OCI-LY3 (cell line): ENCODE measurements around the gene KLLN.
"Not testable (repeated sequence)": the region's sequence is repeated elsewhere in the genome, so short reads cannot be mapped to it uniquely, and the experiment has no call there.

Source experiments
- H2AFZ ChIP-seq: fragments of 200-600, 300-600 bp; shearing (Covaris generic); 2 replicates; pipeline ENCODE4 v1.6.0; 2014; ENCODE audit warnings: antibody characterized with exemption, low read depth, low read length
- H3K27ac ChIP-seq: fragments of 200-600, 300-600 bp; sonication (generic); 2 replicates; pipeline ENCODE4 v1.5.1; 2014; ENCODE audit warnings: mild to moderate bottlenecking, low read length, moderate library complexity, mixed read lengths
- H3K27me3 ChIP-seq: fragments of 200-600, 300-600 bp; sonication (generic); 2 replicates; pipeline ENCODE4 v1.6.1; 2014; ENCODE audit warnings: low read depth, low read length, mixed read lengths
- H3K36me3 ChIP-seq: fragments of 200-600, 300-600 bp; sonication (generic); replicated peaks from 2 replicates; pipeline ENCODE3; 2014; ENCODE audit warnings: low read depth, low read length, mixed read lengths
- H3K4me1 ChIP-seq: fragments of 300-600, 200-600 bp; sonication (generic); 2 replicates; pipeline ENCODE4 v1.6.1; 2014; ENCODE audit warnings: low read length, mixed read lengths
- H3K4me2 ChIP-seq: fragments of 200-600, 300-600 bp; sonication (generic); 2 replicates; pipeline ENCODE4 v1.6.1; 2014; ENCODE audit warnings: low read length, mixed read lengths
- H3K4me3 ChIP-seq: fragments of 300-600, 200-600 bp; sonication (generic); 2 replicates; pipeline ENCODE4 v1.5.1; 2014; ENCODE audit warnings: antibody characterized with exemption, mild to moderate bottlenecking, low read length, moderate library complexity
- H3K79me2 ChIP-seq: fragments of 300-600, 200-600 bp; shearing (Covaris generic); 2 replicates; pipeline ENCODE4 v1.6.1; 2014; ENCODE audit warnings: mild to moderate bottlenecking, low read length, mixed read lengths
- H3K9ac ChIP-seq: fragments of 300-600, 200-600 bp; shearing (Covaris generic); 2 replicates; pipeline ENCODE4 v1.6.0; 2014; ENCODE audit warnings: mild to moderate bottlenecking, low read length, moderate library complexity
- H3K9me3 ChIP-seq: fragments of 200-600, 300-600 bp; shearing (Covaris generic); 2 replicates; pipeline ENCODE4 v1.6.1; 2014; ENCODE audit warnings: low read length, mixed read lengths; ENCODE audit not compliant: insufficient read depth
- H4K20me1 ChIP-seq: fragments of 200-600, 300-600 bp; sonication (generic); 2 replicates; pipeline ENCODE4 v1.6.1; 2016; ENCODE audit warnings: low read length, mixed read lengths; ENCODE audit not compliant: insufficient read depth
- EZH2phosphoT487 ChIP-seq: fragments of 200-600 bp; shearing (Covaris generic); IDR thresholded peaks from 2 replicates; pipeline ENCODE4 v1.6.1; 2018; ENCODE audit warnings: antibody characterized with exemption, mixed run types, low read depth
- TF ChIP-seq, protein P1 (sequence below): fragments of 200-600, 300-600 bp; sonication (generic); IDR thresholded peaks from 2 replicates; pipeline ENCODE4 v1.5.1; 2014; ENCODE audit warnings: antibody characterized with exemption, low read length, low read depth

KLLN gene

DNA sequence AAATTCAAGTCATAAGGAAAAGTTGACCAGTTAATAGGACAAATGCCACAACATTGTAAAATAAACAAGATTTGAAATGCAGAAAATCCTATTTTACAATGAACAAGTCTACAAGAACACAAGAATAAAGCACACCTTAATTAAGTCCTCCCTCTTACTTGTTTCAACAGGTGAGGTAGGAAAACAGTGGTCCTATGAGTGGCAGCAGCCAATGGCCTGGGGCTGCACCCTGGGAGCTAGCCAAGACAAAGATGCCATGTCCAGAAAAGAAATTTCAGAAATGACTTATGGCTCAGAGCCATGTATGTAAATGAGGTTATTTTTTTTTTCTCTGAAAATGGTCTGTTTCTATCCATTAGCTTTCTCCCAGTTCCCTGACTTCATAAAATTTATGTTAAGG, 14.3 kb downstream of the KLLN start:
- Histone ChIP-seq H3K9ac (no peak overlapping the region), H3K4me3 (no peak overlapping the region), H2AFZ (no peak overlapping the region), H3K4me1 (peaks cover 11% of the 10 kb centered on the region), H3K36me3 (no peaks in the 10 kb centered on the region), H3K27ac (no peak overlapping the region), H3K27me3 (no peaks in the 10 kb centered on the region), H3K79me2 (no peaks in the 10 kb centered on the region), H3K4me2 (no peak overlapping the region), H4K20me1 (no peaks in the 10 kb centered on the region), H3K9me3 (no peaks in the 10 kb centered on the region)
- TF ChIP-seq EZH2phosphoT487, result no peak
- TF ChIP-seq, protein P1, sequence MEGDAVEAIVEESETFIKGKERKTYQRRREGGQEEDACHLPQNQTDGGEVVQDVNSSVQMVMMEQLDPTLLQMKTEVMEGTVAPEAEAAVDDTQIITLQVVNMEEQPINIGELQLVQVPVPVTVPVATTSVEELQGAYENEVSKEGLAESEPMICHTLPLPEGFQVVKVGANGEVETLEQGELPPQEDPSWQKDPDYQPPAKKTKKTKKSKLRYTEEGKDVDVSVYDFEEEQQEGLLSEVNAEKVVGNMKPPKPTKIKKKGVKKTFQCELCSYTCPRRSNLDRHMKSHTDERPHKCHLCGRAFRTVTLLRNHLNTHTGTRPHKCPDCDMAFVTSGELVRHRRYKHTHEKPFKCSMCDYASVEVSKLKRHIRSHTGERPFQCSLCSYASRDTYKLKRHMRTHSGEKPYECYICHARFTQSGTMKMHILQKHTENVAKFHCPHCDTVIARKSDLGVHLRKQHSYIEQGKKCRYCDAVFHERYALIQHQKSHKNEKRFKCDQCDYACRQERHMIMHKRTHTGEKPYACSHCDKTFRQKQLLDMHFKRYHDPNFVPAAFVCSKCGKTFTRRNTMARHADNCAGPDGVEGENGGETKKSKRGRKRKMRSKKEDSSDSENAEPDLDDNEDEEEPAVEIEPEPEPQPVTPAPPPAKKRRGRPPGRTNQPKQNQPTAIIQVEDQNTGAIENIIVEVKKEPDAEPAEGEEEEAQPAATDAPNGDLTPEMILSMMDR, result no peak

DNA sequence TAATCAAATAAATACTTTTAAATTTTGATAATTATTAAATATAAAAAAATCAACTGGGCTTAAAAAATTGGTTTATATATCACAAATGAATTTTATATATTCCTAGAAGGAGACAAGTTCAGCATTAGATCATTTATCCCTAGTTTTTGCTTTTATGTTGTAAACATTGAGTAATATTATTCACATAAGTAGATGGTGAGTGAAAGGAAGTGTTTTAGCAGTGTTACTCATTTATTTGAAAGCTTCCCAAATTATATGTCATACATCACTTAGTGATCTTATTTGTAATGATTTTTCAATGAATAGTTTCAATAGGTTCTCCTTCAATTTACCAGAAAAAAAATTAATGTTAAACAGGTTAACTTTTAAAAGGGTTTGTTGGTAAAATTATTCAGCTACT, 15.8 kb downstream of the KLLN start:
- no peak overlapping the region for H2AFZ ChIP-seq
- no peak overlapping the region for H3K4me3 ChIP-seq
- no peaks in the 10 kb centered on the region for H3K79me2 ChIP-seq
- H4K20me1 ChIP-seq, result no peaks in the 10 kb centered on the region
- H3K36me3 ChIP-seq, result no peaks in the 10 kb centered on the region
- H3K4me1 ChIP-seq, result peaks cover 11% of the 10 kb centered on the region
- no peak for TF ChIP-seq EZH2phosphoT487
- TF ChIP-seq, protein P1, result no peak
- H3K9ac ChIP-seq, result no peak overlapping the region
- H3K9me3 ChIP-seq, result no peaks in the 10 kb centered on the region
- no peak overlapping the region for H3K27ac ChIP-seq
- H3K4me2 ChIP-seq, result no peak overlapping the region
- H3K27me3 ChIP-seq, result no peaks in the 10 kb centered on the region

DNA sequence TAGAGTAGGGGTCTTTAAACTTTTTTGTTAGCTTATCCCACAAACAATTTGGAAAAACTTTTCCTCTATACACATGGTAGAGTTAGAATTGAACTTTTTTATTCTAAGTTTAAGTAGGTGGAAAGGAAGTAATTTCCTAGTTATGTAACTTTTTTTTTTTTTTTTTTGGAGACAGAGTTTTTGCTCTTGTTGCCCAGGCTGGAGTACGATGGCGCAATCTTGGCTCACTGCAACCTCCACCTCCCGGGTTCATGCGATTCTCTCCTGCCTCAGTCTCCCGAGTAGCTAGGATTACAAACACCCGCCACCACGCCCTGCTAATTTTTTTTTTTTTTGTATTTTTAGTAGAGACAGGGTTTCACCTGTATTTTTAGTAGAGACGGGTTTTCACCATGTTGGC, 16.6 kb downstream of the KLLN start:
- H3K27ac ChIP-seq, H3K27me3 ChIP-seq, H3K79me2 ChIP-seq, H3K9ac ChIP-seq, H3K36me3 ChIP-seq, H4K20me1 ChIP-seq, H3K9me3 ChIP-seq, H2AFZ ChIP-seq, H3K4me2 ChIP-seq, H3K4me3 ChIP-seq: not testable (repeated sequence)
- peaks cover 11% of the 10 kb centered on the region for H3K4me1 ChIP-seq

DNA sequence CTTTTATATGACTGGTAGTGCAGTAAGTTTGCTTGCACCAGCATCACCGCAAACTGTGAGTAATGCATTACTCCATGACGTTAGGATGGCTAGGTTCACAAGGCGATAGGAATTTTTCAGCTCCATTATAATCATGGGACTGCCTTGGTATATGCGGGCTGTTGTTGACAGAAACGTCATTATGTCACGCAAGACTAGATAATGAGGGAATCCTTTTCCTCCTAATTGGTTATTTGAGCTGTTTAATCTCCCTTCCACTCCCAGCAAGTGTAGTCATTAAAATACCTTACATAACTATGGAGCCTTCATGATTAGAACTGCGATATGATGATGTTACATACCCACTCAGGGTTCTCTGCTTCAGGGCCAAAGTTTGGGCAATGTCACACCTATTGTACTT, 17.3 kb downstream of the KLLN start:
- Histone ChIP-seq H3K27ac (no peak overlapping the region), H3K4me2 (no peak overlapping the region), H3K4me3 (no peak overlapping the region), H3K27me3 (no peaks in the 10 kb centered on the region), H2AFZ (no peak overlapping the region), H4K20me1 (no peaks in the 10 kb centered on the region), H3K36me3 (no peaks in the 10 kb centered on the region), H3K4me1 (peaks cover 8% of the 10 kb centered on the region), H3K79me2 (no peaks in the 10 kb centered on the region), H3K9ac (no peak overlapping the region), H3K9me3 (no peaks in the 10 kb centered on the region)
- TF ChIP-seq, protein P1, result no peak
- TF ChIP-seq EZH2phosphoT487, result no peak

DNA sequence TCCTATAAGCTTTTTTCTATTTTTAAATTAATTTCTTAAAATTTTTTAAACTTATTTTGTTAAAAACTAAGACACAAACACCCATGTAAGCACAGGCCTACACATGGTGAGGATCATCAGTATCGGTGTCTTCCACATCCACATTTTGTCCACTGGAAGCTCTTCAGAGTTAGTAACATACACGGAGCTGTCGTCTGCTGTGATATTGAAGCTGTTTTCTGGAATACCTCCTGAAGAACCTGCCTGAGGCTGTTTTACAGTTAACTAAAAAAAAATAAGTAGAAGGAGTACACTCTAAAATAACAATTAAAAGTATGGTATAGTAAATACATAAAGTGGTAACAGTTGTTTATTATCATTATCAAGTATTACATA, 17.7 kb downstream of the KLLN start:
- no peaks in the 10 kb centered on the region for H3K9me3 ChIP-seq
- H2AFZ ChIP-seq, result no peak overlapping the region
- H3K4me2 ChIP-seq, result no peak overlapping the region
- H4K20me1 ChIP-seq, result no peaks in the 10 kb centered on the region
- H3K27me3 ChIP-seq, result no peaks in the 10 kb centered on the region
- TF ChIP-seq EZH2phosphoT487, result no peak
- TF ChIP-seq, protein P1, result no peak
- H3K4me1 ChIP-seq, result peaks cover 5% of the 10 kb centered on the region
- no peak overlapping the region for H3K27ac ChIP-seq
- H3K9ac ChIP-seq, result no peak overlapping the region
- H3K36me3 ChIP-seq, result no peaks in the 10 kb centered on the region
- no peaks in the 10 kb centered on the region for H3K79me2 ChIP-seq
- no peak overlapping the region for H3K4me3 ChIP-seq
